B cell (primary cell): ENCODE data around the gene FERMT3. TPM values are rescaled to one million over a fixed set of nuclear protein-coding genes. Genes with fewer than 3 reads are reported as not detected.

Source experiments
- ATAC-seq: fragments of 200-7000 bp; cut with Tn5 transposase; one replicate; pipeline ENCODE4 v1.10.0; 2021; ENCODE audit warnings: low read depth, mild to moderate bottlenecking, moderate number of reproducible peaks, moderate library complexity
- CTCF ChIA-PET: fragments of 350-600 bp; sonication (Branson Sonifier 250); formaldehyde crosslinking; loops from one replicate; lab custom pipeline; 2021; ENCODE audit warnings: antibody characterized with exemption, inconsistent platforms; lab: Charles Lee
- POLR2A ChIA-PET: fragments of 350-600 bp; sonication (Branson Sonifier 250); formaldehyde crosslinking; loops from one replicate; lab custom pipeline; 2021; ENCODE audit warnings: antibody characterized with exemption; lab: Charles Lee
- DNase-seq: peaks from one replicate; pipeline ENCODE4 v3.0.0; 2013
- H2AFZ ChIP-seq: 2 replicates; pipeline ENCODE4 v1.6.1; 2012; ENCODE audit warnings: mild to moderate bottlenecking, low read depth, low read length; ENCODE audit not compliant: insufficient read depth, poor library complexity, severe bottlenecking
- H3K27ac ChIP-seq, 2 donors: 1 replicate in 1 of 2; 2 replicates in 1 of 2; pipeline ENCODE4 v1.5.1; 2012 to 2013; ENCODE audit warnings: low read length in 2 of 2, mild to moderate bottlenecking in 2 of 2, moderate library complexity in 1 of 2
- H3K27me3 ChIP-seq, 4 experiments: fragments of 200-600 bp in 1 of 4; sonication (generic) in 1 of 4; replicated peaks in 1 of 4; 1 replicate in 2 of 4; 2 replicates in 2 of 4; pipeline versions ENCODE4 v1.6.1 to v1.7.0; 2013 to 2016; ENCODE audit warnings: low read length in 3 of 4, mild to moderate bottlenecking in 2 of 4, mixed read lengths in 1 of 4, moderate library complexity in 1 of 4; ENCODE audit not compliant: insufficient read depth in 4 of 4, control insufficient read depth in 3 of 4; ENCODE audit errors: control extremely low read depth in 1 of 4
- H3K36me3 ChIP-seq, 2 experiments: replicated peaks in 1 of 2; 1 replicate in 1 of 2; 2 replicates in 1 of 2; pipeline versions ENCODE4 v1.6.1 to v1.7.1; 2013; ENCODE audit warnings: low read length in 1 of 2; ENCODE audit not compliant: insufficient read depth in 2 of 2, control insufficient read depth in 1 of 2; ENCODE audit errors: control extremely low read depth in 1 of 2, extremely low read depth in 1 of 2
- H3K4me1 ChIP-seq, 2 donors: fragments of 200-600 bp in 1 of 2; sonication (generic) in 1 of 2; 1 replicate in 1 of 2; 2 replicates in 1 of 2; pipeline versions ENCODE4 v1.5.1 to v1.6.1; 2013 to 2017; ENCODE audit warnings: low read length in 2 of 2; ENCODE audit not compliant: control insufficient read depth in 2 of 2, insufficient read depth in 2 of 2
- H3K4me2 ChIP-seq: replicated peaks from 2 replicates; pipeline ENCODE3; 2012; ENCODE audit warnings: mild to moderate bottlenecking, low read depth, low read length; ENCODE audit not compliant: poor library complexity, severe bottlenecking
- H3K4me3 ChIP-seq, 5 experiments: fragments of 200-600 bp in 1 of 5; sonication (generic) in 1 of 5; 1 replicate in 3 of 5; 2 replicates in 2 of 5; pipeline versions ENCODE4 v1.5.1 to v1.7.0; 2011 to 2016; ENCODE audit warnings: low read length in 4 of 5, mild to moderate bottlenecking in 4 of 5, low read depth in 2 of 5, control low read depth in 1 of 5, moderate library complexity in 1 of 5; ENCODE audit not compliant: insufficient read depth in 1 of 5; ENCODE audit errors: control extremely low read depth in 1 of 5, extremely low read depth in 1 of 5
- H3K79me2 ChIP-seq: fragments of 200-600 bp; sonication (generic); one replicate; pipeline ENCODE4 v1.6.0; 2016; ENCODE audit warnings: low read length; ENCODE audit not compliant: control insufficient read depth, insufficient read depth
- H3K9ac ChIP-seq: fragments of 200-600 bp; sonication (generic); 2 replicates; pipeline ENCODE4 v1.6.1; 2017; ENCODE audit warnings: mild to moderate bottlenecking, low read length, moderate library complexity
- H3K9me3 ChIP-seq, 3 donors: one replicate each; pipeline versions ENCODE4 v1.6.1 to v1.7.1; 2013; ENCODE audit warnings: low read length in 2 of 3; ENCODE audit not compliant: control insufficient read depth in 2 of 3, insufficient read depth in 1 of 3; ENCODE audit errors: control extremely low read depth in 1 of 3
- H4K20me1 ChIP-seq: 2 replicates; pipeline ENCODE4 v1.6.0; 2012; ENCODE audit warnings: mild to moderate bottlenecking, low read length; ENCODE audit not compliant: insufficient read depth, control insufficient read depth, poor library complexity, severe bottlenecking
- H3K27ac Mint-ChIP-seq: one replicate; pipeline ENCODE4 v1.8.0; 2021; ENCODE audit warnings: mixed read lengths
- H3K27me3 Mint-ChIP-seq: one replicate; pipeline ENCODE4 v1.8.0; 2021; ENCODE audit warnings: mixed read lengths
- H3K4me1 Mint-ChIP-seq: one replicate; pipeline ENCODE4 v1.8.0; 2021; ENCODE audit warnings: mixed read lengths
- H3K4me3 Mint-ChIP-seq: one replicate; pipeline ENCODE4 v1.8.0; 2021; ENCODE audit warnings: mixed read lengths
- H3K9me3 Mint-ChIP-seq: one replicate; pipeline ENCODE4 v1.8.0; 2022; ENCODE audit warnings: mixed read lengths; ENCODE audit not compliant: insufficient read depth
- CTCF ChIP-seq: fragments of 200-600 bp; IDR thresholded peaks from one replicate; pipeline ENCODE4 v1.8.0; 2022; ENCODE audit warnings: antibody characterized with exemption, mild to moderate bottlenecking
- EZH2 ChIP-seq: IDR thresholded peaks from 2 replicates; pipeline ENCODE4 v1.6.1; 2012; ENCODE audit warnings: borderline replicate concordance, low read depth, mild to moderate bottlenecking, moderate library complexity, low read length; ENCODE audit not compliant: insufficient read depth, poor library complexity, severe bottlenecking
- WGBS: methylation state at CpG from one replicate; pipeline ENCODE4 v1.1.5; 2013; ENCODE audit warnings: missing lambda C conversion rate; ENCODE audit not compliant: insufficient coverage; 5-methylcytosine and 5-hydroxymethylcytosine counted together
- intact Hi-C: fragments of 100-400 bp; cut with micrococcal nuclease; formaldehyde crosslinking; loops from one replicate; pipeline ENCODE4 v1.10.0; 2022
- polyA plus RNA-seq: library from polyadenylated mRNA; depleted of rRNA; stranded (reverse); fragments of >200 nt; gene quantifications from 2 replicates; pipeline ENCODE4 v1.2.3, GENCODE V29; 2012
- total RNA-seq, 2 donors: library from RNA; stranded (reverse); fragments of 120-200 nt in 1 of 2; gene quantifications; 1 replicate in 1 of 2; 2 replicates in 1 of 2; pipeline versions ENCODE4 v1.2.3 to v1.2.4, GENCODE V29; 2013 to 2022

Gene FERMT3
- total and polyA plus RNA-seq, 2 donors (not counting 1 experiment from before 2014, with no cell fraction given), result 96.2 to 170 TPM

- Histone ChIP-seq H3K4me3 (no peak overlapping the region), H3K36me3 (no peaks in the 10 kb centered on the region), H3K79me2 (peaks cover 4% of the 10 kb centered on the region), H2AFZ (no peak overlapping the region), H4K20me1 (no peaks in the 10 kb centered on the region), H3K4me1 (peaks cover 17 to 23% of the 10 kb centered on the region in 2 donors), H3K27ac (no peak overlapping the region), H3K27me3 (no peaks in the 10 kb centered on the region), H3K9me3 (no peaks in the 10 kb centered on the region), H3K4me2 (no peak overlapping the region), H3K9ac (no peak overlapping the region)
- TF ChIP-seq CTCF (no peak), EZH2 (no peak)
- Mint-ChIP-seq H3K9me3 (no peaks in the 10 kb centered on the region), H3K27ac (no peak overlapping the region), H3K4me1 (peaks cover 17% of the 10 kb centered on the region), H3K4me3 (peak overlapping the region; percentile 41), H3K27me3 (no peaks in the 10 kb centered on the region)
- ATAC-seq (no peak), DNase-seq (no peak)
- intact Hi-C loops, result no loop called here
- ChIA-PET CTCF (interaction anchor here (0.6 to 0.7 kb wide), 2 partner anchors 21 to 31 kb away, joined by 3 read pairs; partner anchors contain the start of gene BAD), POLR2A (no interaction called here)
- 85% methylated on average over 5 of the region's 5 CpGs for WGBS
Measured at GRCh38 chr11:64253481-64253880, 47.0 kb downstream of the FERMT3 start.

GRCh38 chr11:64254326-64254725 is 47.8 kb downstream of the FERMT3 start:
- CTCF ChIA-PET, result interaction anchor here (0.7 kb wide), 1 partner anchor 31 kb away, joined by 3 read pairs; the partner anchor contains the start of gene BAD
- no peaks in the 10 kb centered on the region for H4K20me1 ChIP-seq
- H3K4me1 ChIP-seq, result peaks cover 17 to 23% of the 10 kb centered on the region in 2 donors
- no peaks in the 10 kb centered on the region for H3K27me3 Mint-ChIP-seq
- no peak overlapping the region for H3K9ac ChIP-seq
- no peak overlapping the region for H3K27ac Mint-ChIP-seq
- H2AFZ ChIP-seq, result no peak overlapping the region
- 96% methylated on average over 7 of the region's 7 CpGs for WGBS
- DNase-seq, result no peak
- peaks cover 17% of the 10 kb centered on the region for H3K4me1 Mint-ChIP-seq
- POLR2A ChIA-PET, result no interaction called here
- no peaks in the 10 kb centered on the region for H3K9me3 ChIP-seq
- no peak overlapping the region for H3K27ac ChIP-seq
- H3K79me2 ChIP-seq, result peaks cover 4% of the 10 kb centered on the region
- ATAC-seq, result no peak
- no peak overlapping the region for H3K4me3 ChIP-seq
- no peaks in the 10 kb centered on the region for H3K9me3 Mint-ChIP-seq
- H3K27me3 ChIP-seq, result no peaks in the 10 kb centered on the region
- H3K36me3 ChIP-seq, result no peaks in the 10 kb centered on the region
- H3K4me3 Mint-ChIP-seq, result no peak overlapping the region
- no peak for TF ChIP-seq CTCF
- no peak for TF ChIP-seq EZH2
- H3K4me2 ChIP-seq, result no peak overlapping the region
- intact Hi-C loops, result no loop called here
